ENCODE data around the gene IL1RAPL2.
"Not testable (repeated sequence)": the region's sequence is repeated elsewhere in the genome, so short reads cannot be mapped to it uniquely, and the experiment has no call there.

The IL1RAPL2 gene

DNA sequence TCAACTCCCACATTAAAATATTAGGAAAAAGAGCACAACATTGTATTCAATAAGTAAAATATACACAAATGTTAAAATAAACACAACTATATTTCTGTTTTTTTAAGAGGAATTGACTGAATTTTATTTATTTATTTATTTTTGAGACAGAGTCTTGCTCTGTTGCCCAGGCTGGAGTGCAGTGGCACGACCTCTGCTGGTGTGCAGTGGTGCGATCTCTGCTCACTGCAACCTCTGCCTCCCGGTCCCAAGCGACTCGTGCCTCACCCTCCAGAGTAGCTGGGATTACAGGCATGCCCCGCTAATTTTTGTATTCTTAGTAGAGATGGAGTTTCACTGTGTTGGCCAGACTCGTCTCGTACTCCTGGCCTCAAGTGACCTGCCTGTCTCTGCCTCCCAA lies 623.1 kb downstream of the IL1RAPL2 start:
- no peak for DNase-seq

DNA sequence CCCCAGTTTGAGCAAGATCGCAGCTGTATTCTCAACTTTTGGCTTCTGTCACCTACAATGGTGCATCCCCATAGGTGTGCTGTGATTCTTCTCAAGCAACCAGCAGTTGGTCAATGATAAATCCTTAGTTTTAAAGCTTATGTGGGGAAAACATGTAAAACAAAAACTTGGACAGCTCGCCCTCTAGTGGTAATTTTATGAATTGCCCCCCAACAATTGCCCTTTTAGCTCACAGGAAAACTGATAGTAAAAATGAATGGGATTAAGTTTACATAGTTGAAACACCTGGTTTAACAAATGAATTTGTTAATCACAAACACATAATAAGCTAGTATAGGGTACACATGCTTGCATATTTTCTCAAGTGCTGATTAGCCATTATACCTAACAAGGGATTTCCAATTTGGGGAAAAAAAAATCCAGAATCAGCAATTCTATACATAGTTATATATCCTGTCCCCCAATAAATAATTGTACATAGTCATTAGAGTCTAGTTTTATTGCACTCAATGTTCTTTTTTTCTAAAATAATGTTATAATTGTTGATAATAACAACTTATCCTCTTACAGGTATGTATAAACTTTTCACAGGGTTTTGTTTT lies 624.4 kb downstream of the IL1RAPL2 start:
- DNase-seq = peak in 1 of 14 donors; percentile 18

DNA sequence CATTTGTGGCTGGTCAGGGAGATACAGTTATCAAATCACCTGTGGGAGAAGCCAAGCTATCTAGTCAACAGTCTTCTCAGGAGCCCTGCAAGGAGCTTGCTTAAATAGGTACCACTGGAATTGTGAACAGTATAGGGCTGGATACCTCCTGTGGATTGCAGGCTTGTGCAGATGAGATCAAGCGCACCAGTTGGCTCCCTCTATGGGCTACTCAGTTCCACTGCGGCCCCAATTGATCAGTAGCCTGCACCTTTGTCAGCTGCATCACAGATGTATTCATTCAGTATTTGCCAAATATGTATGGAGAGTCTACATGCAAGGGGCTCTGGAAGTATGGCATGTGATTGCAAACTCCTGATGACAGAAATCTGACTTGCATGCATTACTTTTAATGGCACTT lies 625.9 kb downstream of the IL1RAPL2 start:
- DNase-seq = no peak

DNA sequence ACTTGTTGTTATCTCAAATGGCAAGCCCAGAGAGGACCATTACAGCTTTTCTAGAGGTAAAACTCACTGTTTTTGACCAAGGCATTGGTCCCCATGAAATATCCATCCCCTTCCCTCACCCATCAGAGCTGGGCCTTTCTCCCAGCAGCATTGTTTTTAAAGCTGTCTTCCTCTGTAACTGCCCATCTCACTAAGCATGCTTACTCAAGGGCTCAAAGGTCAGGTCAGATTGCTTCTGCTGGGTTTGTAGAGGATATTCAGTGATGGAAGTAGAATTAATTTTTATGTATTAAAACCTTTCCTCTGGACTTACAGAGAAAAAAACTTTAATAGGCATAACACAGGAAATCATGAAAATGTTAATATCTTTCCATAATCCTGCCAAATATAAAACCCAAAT lies 643.4 kb downstream of the IL1RAPL2 start:
- DNase-seq = no peak

DNA sequence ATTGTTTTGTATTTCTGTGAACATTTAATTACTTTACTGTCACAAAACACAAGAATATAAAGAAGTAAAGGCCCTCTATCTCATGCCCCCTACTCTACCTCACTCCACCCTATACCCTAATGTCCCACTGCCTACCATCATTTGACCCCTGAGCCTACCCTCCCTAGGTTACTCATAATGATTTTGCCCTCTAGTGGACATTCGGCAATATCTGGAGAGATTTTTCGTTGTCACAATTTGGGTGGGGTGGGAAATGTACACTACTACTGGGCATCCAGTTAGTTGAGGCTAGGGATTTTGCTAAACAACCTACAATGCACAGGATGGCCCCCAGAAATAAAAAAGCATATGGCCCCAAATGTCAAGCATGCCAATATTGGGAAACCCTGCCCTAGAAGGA lies 644.3 kb downstream of the IL1RAPL2 start:
- DNase-seq = no peak

DNA sequence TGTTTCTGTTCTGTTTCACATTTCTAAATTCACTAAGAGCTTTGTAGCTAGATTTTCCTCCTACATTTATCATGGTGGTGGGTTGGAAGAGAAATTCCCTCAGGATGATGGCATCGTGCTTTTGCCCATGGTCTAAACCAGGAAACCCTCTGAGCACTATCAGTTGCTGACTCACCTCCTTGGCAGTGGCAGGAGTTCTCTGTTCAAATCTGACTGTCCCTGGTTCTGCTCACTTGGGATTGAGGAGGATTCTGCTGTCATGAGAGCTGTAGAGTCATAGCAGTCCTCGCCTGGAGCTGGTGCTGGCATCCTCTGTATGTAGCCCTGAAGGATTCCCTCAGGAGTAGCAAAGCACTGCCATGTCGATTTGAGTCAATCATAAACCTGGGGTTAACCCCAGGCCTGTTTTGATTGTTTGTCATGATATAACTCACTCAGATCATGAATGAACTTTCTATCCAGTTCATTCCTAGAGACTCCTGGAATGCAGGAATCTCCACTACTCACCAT lies 645.1 kb downstream of the IL1RAPL2 start:
- no peak for DNase-seq

DNA sequence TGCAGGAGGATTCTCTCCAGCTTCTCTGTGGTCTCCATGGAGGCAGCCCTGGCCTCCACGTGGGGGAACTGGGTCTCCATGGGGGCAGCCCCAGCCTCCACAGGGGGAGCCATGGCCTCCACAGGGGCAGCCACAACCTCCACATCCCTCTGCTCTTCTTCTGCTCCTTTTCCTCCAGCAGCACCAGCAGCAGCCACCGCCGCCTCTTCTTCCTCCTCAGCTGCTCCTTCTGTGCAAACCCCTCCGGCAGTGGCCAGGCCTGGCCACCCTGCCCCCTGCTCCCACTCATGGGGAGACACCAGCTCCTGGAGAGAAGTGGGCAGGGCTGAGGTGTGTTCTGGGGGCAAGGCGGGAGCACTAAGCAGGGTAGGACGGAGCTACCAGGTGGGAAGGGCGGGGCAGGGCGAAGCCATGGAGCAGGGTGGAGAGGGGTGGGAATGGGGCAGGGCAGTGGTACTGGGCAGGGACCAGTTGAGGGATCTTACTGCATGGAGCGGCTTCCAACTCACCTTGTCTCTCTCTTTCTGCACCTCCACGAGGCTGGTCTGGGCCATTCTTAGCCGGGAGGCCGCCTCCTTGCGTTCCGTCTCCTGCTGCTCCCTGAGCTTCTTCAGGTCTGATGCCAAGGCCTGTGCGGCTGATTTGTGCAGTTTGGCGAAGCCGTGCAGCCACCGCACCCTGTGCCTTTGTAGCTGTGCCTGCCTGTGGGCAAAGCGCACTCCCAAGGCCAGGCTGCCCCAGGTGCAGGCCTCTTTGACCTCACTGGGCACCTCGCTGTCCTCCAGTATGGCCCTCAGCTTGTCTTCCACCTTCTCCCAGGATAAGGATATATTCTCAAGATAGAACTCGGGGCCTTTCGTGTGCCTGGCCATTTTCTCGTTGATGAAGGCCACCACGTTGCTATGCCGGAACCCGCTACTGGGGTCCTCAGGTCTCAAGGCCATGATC lies 653.7 kb downstream of the IL1RAPL2 start:
- no peak for DNase-seq

DNA sequence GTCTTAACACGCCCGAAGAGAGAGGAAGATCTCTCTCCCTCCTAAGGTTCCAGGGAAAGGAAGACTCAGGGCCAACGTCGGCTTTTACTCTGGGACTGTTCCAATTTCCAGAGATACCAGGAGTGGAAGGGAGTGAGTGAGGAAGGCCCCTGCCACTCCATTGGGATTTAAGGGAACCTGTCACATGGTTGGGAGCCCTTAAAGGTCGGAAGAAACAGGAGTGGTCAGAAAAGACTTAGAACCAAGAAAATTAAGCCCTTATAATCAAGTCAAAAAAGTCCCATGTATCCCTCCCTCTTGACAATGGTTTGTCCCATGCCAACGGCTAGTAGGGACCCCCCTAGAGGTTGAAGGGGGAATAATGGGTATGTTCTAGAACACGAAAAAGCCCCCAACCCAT lies 654.6 kb downstream of the IL1RAPL2 start, which contains the start of gene TEX13A:
Gene TEX13A, minus strand, starts transcription at position 59 of the 400 bp plus-strand sequence. CDS start 297 bp downstream, outside the sequence.
- DNase-seq = no peak

DNA sequence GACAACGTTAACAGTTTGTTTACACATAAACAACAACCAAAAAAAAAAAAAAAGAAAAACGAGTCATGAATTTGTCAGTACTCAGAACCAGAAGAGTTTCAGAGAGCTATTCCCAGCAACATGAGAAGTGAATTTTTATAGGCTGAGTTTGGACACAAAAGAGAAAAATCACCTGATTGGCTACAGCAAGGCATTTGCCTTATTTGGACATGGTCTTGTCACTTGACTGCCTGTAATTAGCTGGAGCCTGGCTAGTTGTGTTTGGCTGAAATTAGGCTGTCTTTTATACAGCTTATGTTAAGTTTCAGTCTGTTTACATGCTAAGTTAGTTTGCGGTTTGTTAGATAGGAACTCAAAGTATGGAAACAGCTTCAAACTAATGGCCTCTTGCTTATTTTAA lies 655.4 kb downstream of the IL1RAPL2 start:
- DNase-seq = no peak

DNA sequence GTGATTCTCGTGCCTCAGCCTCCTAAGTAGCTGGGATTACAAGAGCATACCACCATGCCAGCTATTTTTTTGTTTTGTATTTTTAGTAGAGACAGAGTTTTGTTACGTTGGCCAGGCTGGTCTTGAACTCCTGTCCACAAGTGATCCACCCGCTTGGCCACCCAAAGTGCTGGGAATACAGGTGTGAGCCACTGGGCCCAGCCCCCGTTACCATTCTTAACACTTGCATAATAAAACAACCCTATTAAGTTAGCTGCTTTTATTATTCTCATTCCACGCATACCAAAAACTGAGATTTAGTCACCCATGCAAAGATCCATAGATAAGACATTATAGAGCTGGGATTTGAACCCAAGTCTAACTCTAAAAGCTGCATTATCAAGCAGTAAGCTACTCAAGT lies 660.5 kb downstream of the IL1RAPL2 start:
- no peak for DNase-seq

DNA sequence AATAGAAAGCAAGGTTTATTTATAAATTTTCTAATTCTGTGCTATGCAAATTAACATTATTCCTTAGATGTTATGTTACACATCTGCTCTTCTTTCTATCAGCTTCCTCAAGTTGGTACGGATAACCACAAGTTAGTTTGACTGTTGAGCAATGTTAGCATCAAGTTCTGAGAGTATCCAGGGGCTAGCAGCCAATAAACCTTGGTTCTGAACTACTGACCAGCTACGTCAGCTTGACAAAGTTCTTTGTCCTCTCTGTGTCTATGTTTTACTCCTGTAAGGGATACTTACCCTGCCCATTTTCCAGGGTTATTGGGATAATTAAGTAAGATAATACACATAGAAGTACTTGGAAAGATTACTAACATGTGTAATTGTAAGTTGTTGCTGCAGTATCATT lies 662.6 kb downstream of the IL1RAPL2 start:
- DNase-seq = no peak

DNA sequence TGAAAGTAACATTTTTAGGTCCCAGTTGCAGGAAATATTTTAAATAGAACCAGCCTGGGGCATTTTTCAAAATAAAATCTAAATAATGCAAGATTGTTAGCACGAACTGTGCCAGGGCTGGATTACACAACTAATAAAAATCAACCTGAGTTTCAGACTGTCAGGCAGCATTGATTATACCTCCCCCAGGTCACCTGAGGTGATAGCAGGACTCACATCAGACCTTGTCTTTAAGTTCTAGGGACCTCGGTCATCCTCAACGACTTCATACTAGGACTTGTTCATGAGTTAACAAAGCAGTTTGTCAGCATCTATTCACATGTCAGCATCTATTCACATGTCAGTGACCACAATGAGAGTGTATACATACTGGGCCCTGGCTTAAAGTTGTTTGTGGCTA lies 663.1 kb downstream of the IL1RAPL2 start:
- DNase-seq = no peak

DNA sequence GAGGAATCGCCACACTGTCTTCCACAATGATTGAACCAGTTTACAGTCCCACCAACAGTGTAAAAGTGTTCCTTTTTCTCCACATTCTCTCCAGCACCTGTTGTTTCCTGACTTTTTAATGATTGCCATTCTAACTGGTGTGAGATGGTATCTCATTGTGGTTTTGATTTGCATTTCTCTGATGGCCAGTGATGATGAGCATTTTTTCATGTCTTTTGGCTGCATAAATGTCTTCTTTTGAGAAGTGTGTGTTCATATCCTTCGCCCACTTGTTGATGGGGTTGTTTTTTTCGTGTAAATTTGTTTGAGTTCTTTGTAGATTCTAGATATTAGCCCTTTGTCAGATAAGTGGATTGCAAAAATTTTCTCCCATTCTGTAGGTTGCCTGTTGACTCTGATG lies 671.4 kb downstream of the IL1RAPL2 start:
- not testable (repeated sequence) for DNase-seq

DNA sequence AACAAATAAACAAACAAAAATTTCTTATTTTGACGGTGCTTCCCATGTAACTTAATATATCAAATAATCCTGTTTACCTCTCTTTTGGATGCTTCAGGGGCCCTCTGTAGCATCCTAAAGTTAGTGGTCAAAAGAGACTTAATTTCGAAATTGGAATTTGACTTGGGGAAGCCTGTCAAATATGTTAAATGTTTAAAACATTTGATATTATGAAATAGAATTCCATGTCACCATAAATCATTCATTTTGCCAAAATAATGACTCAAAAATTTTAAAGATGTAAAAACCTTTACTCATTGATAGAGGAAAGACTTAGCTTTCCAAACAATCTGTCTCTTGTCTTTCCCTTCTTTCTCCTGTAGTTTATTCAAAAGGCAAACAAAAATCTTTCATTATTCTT lies 675.1 kb downstream of the IL1RAPL2 start:
- no peak for DNase-seq

DNA sequence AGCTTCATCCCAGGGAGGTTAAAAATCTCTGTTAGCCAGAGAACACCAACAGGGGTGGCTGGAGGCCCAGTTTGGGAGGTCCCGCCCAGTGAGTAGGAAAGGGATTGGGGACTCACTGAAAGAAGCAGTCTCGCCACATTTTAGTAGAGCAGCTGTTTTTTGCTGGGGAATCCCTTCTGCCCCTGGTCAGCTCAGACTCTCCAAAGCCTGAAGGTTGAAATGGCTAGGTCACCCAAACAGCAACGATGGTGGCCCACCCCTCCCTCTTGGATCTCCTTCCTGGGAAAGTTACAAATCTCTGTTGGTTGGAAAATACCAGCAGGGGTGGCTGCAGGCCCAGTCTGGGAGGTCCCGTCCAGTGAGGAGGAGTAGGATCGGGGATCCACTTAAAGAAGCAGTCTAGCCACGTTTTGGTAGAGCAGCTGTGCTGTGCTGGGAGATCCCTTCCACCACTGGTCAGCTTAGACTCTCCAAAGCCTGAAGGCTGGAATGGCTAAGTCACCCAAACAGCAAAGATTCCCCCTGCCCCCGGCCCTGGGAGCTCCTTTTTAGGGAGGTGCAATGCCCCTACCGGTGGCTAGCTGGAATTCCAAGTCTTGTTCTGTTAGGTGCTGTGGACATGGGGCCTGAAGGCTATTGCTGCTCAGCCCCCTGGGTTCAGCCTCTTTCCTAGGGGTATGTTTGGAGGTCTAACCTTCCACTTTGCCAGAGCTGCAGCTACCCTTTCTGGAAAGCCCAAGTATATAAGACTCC lies 694.5 kb downstream of the IL1RAPL2 start:
- DNase-seq = no peak

DNA sequence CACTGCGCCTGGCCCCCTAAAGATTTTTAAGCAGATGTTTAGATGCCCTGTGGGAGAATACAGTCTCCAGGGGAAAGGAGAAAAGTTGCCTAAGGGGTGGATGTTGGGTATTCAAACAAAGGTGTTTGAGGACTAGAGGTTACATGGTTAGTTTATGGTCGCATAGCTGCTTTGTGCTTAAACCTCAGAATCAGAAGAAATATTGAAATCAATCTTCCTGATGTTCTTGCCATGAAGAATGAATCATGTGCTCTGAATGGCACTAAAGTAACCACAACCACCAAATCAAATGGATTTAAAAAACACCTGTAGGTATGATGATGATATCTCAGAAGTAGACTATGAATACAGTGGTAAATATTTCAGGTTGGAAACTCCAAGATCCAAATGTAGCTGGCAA lies 697.2 kb downstream of the IL1RAPL2 start:
- DNase-seq = no peak

DNA sequence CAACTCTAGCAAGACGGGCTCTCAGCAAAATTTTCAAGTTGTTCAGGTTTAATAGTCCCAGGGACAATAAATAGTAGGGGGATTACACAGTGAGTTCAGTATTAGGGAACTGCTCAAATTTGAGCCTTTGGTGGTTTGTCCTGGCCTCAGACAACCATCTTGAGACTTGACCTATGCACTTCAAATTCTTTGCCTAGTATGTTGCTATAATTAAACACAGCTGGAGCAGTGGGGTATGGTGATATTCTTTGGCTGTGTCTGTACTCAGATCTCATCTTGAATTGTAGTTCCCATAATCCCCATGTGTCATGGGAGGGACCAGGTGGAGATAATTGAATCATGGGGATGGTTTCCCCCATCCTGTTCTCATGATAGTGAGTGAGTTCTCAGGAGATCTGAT lies 697.8 kb downstream of the IL1RAPL2 start:
- DNase-seq = no peak

DNA sequence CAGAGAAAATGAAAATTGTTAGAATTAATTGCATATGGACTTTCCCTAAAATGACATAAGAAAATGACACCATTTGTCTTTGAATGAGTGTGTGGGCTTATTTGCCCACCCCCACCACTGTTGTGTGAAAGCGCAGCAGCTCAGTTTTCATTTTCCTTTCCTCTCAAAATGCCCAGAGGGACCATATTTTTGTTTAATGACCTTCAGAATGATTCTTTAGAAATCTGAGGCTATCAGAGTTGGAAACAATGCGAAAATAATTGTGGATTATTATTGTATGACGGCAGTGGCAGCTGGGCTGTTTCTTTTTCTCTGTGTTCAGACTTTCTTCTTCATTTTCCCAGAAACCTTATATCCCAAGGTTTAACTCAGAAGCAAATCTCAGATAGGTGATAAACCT lies 699.1 kb downstream of the IL1RAPL2 start:
- no peak for DNase-seq

DNA sequence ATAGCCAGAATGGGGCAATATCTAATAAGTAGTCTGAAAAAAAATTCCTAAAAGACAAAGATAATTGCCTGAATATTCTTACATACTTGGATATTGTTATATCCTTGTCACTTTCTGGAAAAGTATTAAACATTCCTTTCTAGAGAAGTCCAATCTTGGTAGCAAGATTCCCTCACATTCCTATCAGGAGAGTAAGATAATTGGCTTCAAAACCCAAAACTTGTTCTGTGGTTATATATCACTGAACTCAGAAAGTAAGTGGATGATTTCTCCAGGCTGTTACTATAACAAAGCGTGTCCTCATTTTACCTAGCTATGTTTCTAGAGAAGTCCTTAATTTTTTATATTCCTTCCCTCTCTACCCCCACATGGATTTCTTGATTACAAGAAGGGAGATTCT lies 700.5 kb downstream of the IL1RAPL2 start:
- no peak for DNase-seq

DNA sequence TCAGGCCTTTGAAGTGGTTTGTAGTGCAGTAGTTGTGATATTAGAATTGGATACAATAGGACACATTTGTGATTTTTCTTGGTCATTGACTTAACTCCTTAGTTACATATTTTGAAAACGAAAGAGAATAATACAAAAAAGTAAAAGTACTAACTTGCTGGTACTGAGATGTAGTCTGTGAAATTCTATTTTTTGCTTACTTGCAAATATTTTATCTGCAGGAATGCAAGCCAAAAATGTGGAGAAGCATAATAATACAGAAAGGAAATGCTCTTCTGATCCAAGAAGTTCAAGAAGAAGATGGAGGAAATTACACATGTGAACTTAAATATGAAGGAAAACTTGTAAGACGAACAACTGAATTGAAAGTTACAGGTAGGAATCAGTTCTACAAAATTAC lies 701.2 kb downstream of the IL1RAPL2 start:
- DNase-seq = no peak

DNA sequence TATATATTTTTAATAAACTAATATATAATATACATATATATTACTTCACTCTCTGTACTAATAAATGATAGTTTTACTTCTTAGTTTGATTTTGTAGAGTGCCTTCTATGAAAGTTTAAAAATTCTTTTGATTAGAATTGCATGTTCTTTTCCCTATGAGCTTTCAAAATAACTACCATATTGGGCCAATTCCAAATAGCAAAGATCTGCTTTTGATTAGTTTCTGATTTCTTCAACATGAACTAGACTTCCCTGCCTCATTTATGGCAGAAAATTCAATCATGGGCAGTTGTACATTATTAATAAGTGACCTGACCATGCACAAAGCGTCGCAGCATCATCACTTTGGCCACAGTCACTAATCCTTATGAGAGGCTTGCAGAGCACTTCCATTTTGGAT lies 703.4 kb downstream of the IL1RAPL2 start:
- DNase-seq = no peak

DNA sequence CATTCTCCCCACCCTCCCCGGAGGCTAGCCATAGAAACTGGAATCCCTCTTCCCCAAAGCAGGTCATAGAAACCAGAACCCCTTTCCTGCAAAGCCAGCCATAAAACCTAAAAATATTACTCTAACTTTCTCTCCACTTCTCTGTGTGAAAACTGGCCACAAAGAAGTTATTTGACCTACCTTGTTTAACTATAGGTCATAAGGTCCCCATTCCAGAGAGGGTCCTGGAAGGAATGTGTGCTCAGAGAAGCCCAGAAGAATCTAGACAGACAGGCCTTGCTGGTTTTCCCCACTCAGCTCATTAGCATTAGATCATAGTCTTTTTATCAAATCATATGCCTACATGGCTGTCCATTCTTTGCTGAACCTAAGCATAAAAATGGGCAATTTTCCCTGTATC lies 707.3 kb downstream of the IL1RAPL2 start:
- no peak for DNase-seq

DNA sequence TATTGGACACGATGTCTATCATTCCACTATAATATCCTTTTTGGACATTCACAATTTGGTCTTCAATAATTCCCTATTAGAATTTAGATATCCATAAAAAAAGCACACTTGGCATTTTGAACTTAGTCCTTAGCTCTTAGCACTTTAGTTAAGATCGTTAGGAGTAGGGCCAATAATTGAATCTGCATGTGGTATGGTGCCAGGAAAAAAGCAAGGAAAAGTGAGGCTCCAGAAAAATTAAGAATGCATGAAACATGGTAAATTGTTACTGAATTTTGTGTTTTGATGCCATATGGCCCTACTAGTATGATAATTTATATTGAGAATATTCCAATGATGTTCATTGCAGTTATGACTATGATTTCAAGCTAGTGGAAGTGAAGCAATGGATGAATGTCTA lies 708.1 kb downstream of the IL1RAPL2 start:
- DNase-seq = no peak
